H1 (cell line): ENCODE measurements around the gene PPARD. TPM values are rescaled to one million over a fixed set of nuclear protein-coding genes. Genes with fewer than 3 reads are reported as not detected.

Experiments
- ASH2L ChIP-seq: fragments of 200-600, 300-600 bp; sonication (generic); IDR thresholded peaks from one replicate; pipeline ENCODE4 v1.7.1; 2017; ENCODE audit warnings: low read length
- CHD1 ChIP-seq: IDR thresholded peaks from 2 replicates; pipeline ENCODE4 v1.6.1; 2012; ENCODE audit warnings: low read depth, low read length, improper control_type of control experiment
- GTF2F1 ChIP-seq: IDR thresholded peaks from 2 replicates; pipeline ENCODE4 v1.6.1; 2012; ENCODE audit warnings: low read depth, low read length, improper control_type of control experiment, borderline replicate concordance
- SIN3A ChIP-seq, 2 experiments: IDR thresholded peaks in 1 of 2; conservative IDR thresholded peaks in 1 of 2; 2 replicates each; pipeline ENCODE4 v1.6.1; 2011 to 2012; ENCODE audit warnings: low read length in 2 of 2, improper control_type of control experiment in 1 of 2, low read depth in 1 of 2, mild to moderate bottlenecking in 1 of 2
- SIRT6 ChIP-seq: IDR thresholded peaks from one replicate; pipeline ENCODE4 v1.7.1; 2012; ENCODE audit warnings: low read length, inconsistent platforms
- SP1 ChIP-seq: IDR thresholded peaks from 2 replicates; pipeline ENCODE4 v1.6.1; 2011; ENCODE audit warnings: low read depth, low read length
- polyA plus RNA-seq, 7 experiments: library from polyadenylated mRNA; depleted of rRNA in 3 of 7; stranded (reverse) in 5 of 7; unstranded in 2 of 7; fragments of >200 nt in 5 of 7; fragments of 200-250 nt in 2 of 7; gene quantifications; 1 replicate in 5 of 7; 2 replicates in 1 of 7; 4 replicates in 1 of 7; pipeline versions ENCODE4 v1.2.1 to v1.2.3, GENCODE V29; 2011 to 2013; ENCODE audit warnings: missing spikeins in 2 of 7, mixed read lengths in 2 of 7
- total RNA-seq: library from RNA; stranded (reverse); fragmentation: NEBNext Ultra II Directional; extraction: Animal tissue kit (Norgen Biotek cat#: 25700); gene quantifications from 2 replicates; pipeline ENCODE4 v1.2.1, GENCODE V29; 2021
- TF ChIP-seq, protein P1 (sequence below): fragments of 300-600 bp; sonication (generic); IDR thresholded peaks from 2 replicates; pipeline ENCODE4 v1.7.1; 2012; ENCODE audit warnings: low read length, moderate library complexity, mild to moderate bottlenecking, inconsistent platforms; ENCODE audit not compliant: insufficient replicate concordance
- TF ChIP-seq, protein P2 (sequence below), 3 experiments: IDR thresholded peaks; 1 replicate in 2 of 3; 2 replicates in 1 of 3; pipeline versions ENCODE4 v1.5.1 to v1.6.1; 2011; ENCODE audit warnings: low read length in 3 of 3, mild to moderate bottlenecking in 3 of 3, inconsistent platforms in 2 of 3, low read depth in 1 of 3, moderate library complexity in 1 of 3; ENCODE audit not compliant: insufficient read depth in 1 of 3; ENCODE audit errors: control extremely low read depth in 1 of 3
- TF ChIP-seq, protein P3 (sequence below): IDR thresholded peaks from 2 replicates; pipeline ENCODE4 v1.6.1; 2011; ENCODE audit warnings: low read depth, mild to moderate bottlenecking, low read length; ENCODE audit not compliant: insufficient read depth

PPARD gene
- total and polyA plus RNA-seq, 2 of the 8 experiments (the other 6 are each of a cell fraction or from before 2014, with no cell fraction given), result 14.6 to 14.9 TPM

DNA sequence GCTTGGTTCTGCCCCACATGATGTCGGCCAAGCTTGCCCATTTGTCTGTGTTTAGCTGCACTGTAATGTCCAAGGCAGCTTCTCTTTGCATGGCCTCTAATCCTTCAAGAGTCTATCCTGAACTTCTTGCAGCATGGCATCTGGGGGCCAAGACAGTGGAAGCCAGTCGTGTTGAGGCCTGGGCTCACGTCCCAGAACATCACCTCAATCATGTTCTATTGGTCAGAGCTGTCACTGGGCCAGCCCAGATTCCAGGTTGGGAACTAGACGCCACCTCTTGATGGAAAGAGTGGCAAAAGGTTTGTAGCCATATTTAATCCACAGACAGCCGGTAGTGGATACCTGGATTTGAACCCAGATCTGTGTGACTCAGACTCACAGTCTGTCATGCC lies 25.3 kb downstream of the PPARD start (continued):
- TF ChIP-seq, protein P1, sequence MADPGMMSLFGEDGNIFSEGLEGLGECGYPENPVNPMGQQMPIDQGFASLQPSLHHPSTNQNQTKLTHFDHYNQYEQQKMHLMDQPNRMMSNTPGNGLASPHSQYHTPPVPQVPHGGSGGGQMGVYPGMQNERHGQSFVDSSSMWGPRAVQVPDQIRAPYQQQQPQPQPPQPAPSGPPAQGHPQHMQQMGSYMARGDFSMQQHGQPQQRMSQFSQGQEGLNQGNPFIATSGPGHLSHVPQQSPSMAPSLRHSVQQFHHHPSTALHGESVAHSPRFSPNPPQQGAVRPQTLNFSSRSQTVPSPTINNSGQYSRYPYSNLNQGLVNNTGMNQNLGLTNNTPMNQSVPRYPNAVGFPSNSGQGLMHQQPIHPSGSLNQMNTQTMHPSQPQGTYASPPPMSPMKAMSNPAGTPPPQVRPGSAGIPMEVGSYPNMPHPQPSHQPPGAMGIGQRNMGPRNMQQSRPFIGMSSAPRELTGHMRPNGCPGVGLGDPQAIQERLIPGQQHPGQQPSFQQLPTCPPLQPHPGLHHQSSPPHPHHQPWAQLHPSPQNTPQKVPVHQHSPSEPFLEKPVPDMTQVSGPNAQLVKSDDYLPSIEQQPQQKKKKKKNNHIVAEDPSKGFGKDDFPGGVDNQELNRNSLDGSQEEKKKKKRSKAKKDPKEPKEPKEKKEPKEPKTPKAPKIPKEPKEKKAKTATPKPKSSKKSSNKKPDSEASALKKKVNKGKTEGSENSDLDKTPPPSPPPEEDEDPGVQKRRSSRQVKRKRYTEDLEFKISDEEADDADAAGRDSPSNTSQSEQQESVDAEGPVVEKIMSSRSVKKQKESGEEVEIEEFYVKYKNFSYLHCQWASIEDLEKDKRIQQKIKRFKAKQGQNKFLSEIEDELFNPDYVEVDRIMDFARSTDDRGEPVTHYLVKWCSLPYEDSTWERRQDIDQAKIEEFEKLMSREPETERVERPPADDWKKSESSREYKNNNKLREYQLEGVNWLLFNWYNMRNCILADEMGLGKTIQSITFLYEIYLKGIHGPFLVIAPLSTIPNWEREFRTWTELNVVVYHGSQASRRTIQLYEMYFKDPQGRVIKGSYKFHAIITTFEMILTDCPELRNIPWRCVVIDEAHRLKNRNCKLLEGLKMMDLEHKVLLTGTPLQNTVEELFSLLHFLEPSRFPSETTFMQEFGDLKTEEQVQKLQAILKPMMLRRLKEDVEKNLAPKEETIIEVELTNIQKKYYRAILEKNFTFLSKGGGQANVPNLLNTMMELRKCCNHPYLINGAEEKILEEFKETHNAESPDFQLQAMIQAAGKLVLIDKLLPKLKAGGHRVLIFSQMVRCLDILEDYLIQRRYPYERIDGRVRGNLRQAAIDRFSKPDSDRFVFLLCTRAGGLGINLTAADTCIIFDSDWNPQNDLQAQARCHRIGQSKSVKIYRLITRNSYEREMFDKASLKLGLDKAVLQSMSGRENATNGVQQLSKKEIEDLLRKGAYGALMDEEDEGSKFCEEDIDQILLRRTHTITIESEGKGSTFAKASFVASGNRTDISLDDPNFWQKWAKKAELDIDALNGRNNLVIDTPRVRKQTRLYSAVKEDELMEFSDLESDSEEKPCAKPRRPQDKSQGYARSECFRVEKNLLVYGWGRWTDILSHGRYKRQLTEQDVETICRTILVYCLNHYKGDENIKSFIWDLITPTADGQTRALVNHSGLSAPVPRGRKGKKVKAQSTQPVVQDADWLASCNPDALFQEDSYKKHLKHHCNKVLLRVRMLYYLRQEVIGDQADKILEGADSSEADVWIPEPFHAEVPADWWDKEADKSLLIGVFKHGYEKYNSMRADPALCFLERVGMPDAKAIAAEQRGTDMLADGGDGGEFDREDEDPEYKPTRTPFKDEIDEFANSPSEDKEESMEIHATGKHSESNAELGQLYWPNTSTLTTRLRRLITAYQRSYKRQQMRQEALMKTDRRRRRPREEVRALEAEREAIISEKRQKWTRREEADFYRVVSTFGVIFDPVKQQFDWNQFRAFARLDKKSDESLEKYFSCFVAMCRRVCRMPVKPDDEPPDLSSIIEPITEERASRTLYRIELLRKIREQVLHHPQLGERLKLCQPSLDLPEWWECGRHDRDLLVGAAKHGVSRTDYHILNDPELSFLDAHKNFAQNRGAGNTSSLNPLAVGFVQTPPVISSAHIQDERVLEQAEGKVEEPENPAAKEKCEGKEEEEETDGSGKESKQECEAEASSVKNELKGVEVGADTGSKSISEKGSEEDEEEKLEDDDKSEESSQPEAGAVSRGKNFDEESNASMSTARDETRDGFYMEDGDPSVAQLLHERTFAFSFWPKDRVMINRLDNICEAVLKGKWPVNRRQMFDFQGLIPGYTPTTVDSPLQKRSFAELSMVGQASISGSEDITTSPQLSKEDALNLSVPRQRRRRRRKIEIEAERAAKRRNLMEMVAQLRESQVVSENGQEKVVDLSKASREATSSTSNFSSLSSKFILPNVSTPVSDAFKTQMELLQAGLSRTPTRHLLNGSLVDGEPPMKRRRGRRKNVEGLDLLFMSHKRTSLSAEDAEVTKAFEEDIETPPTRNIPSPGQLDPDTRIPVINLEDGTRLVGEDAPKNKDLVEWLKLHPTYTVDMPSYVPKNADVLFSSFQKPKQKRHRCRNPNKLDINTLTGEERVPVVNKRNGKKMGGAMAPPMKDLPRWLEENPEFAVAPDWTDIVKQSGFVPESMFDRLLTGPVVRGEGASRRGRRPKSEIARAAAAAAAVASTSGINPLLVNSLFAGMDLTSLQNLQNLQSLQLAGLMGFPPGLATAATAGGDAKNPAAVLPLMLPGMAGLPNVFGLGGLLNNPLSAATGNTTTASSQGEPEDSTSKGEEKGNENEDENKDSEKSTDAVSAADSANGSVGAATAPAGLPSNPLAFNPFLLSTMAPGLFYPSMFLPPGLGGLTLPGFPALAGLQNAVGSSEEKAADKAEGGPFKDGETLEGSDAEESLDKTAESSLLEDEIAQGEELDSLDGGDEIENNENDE, result no peak
- TF ChIP-seq, protein P2, sequence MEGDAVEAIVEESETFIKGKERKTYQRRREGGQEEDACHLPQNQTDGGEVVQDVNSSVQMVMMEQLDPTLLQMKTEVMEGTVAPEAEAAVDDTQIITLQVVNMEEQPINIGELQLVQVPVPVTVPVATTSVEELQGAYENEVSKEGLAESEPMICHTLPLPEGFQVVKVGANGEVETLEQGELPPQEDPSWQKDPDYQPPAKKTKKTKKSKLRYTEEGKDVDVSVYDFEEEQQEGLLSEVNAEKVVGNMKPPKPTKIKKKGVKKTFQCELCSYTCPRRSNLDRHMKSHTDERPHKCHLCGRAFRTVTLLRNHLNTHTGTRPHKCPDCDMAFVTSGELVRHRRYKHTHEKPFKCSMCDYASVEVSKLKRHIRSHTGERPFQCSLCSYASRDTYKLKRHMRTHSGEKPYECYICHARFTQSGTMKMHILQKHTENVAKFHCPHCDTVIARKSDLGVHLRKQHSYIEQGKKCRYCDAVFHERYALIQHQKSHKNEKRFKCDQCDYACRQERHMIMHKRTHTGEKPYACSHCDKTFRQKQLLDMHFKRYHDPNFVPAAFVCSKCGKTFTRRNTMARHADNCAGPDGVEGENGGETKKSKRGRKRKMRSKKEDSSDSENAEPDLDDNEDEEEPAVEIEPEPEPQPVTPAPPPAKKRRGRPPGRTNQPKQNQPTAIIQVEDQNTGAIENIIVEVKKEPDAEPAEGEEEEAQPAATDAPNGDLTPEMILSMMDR (IDR thresholded peaks at IDR 0.05; ENCODE audit: control extremely low read depth in 1 of 3, insufficient read depth in 1 of 3, low read depth in 1 of 3, low read length in 3 of 3), result no peak
- TF ChIP-seq SIN3A (conservative IDR thresholded peaks at IDR 0.05 in 1 of 2, IDR thresholded peaks at IDR 0.05 in 1 of 2; ENCODE audit: low read depth in 1 of 2, low read length in 2 of 2) (no peak), SP1 (no peak), ASH2L (no peak), CHD1 (no peak), GTF2F1 (no peak), SIRT6 (no peak)
- TF ChIP-seq, protein P3, sequence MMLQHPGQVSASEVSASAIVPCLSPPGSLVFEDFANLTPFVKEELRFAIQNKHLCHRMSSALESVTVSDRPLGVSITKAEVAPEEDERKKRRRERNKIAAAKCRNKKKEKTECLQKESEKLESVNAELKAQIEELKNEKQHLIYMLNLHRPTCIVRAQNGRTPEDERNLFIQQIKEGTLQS, result no peak
